WERI-Rb-1 (cell line): Measurements from ENCODE around the gene MED12.

Experiments used
- DNase-seq: peaks from one replicate; pipeline ENCODE4 v3.0.0-alpha.2; 2020
- H3K27ac ChIP-seq: fragments of 250-450 bp; sonication (Bioruptor Pico); 2 replicates; pipeline ENCODE4 v1.5.1; 2020; ENCODE audit warnings: mild to moderate bottlenecking, moderate library complexity
- H3K27me3 ChIP-seq: fragments of 250-450 bp; sonication (Bioruptor Pico); 2 replicates; pipeline ENCODE4 v1.5.1; 2021; ENCODE audit warnings: mild to moderate bottlenecking, low read depth, moderate library complexity; ENCODE audit not compliant: insufficient read depth, severe bottlenecking
- H3K36me3 ChIP-seq: fragments of 250-450 bp; sonication (Bioruptor Pico); 2 replicates; pipeline ENCODE4 v1.5.1; 2020; ENCODE audit warnings: mild to moderate bottlenecking, moderate library complexity
- H3K4me3 ChIP-seq: 2 replicates; pipeline ENCODE4 v1.5.1; 2011; ENCODE audit warnings: low read depth, mild to moderate bottlenecking, control low read depth, low read length
- H3K9me3 ChIP-seq: fragments of 250-450 bp; sonication (Bioruptor Pico); 2 replicates; pipeline ENCODE4 v1.5.1; 2021; ENCODE audit warnings: mild to moderate bottlenecking, moderate library complexity; ENCODE audit not compliant: severe bottlenecking
- TF ChIP-seq, protein P1 (sequence below): IDR thresholded peaks from 2 replicates; pipeline ENCODE4 v1.5.1; 2011; ENCODE audit warnings: low read depth, mild to moderate bottlenecking, control low read depth, inconsistent platforms, low read length

The MED12 gene

DNA sequence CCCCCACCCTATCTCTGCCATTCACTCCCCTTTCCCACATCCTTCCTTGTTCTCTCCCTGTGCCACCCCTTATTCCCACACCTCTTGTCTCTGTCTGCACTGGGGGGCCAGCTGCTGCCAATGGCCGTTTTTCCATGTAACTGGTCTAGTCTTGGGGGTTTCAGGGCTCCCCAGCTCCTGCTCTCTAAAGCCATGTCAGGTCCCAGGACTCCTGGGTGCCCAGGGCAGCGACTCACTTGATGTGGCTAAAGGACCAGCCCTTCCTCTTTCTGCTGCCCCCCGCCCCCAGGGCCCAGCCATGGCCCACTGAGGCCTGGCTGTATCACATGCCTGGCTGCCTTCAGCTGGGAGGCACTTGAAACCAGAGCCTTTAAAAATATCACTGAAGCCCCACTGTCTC, 36.2 kb downstream of the MED12 start:
- Histone ChIP-seq H3K4me3 (no peak overlapping the region), H3K27me3 (peaks cover 18% of the 10 kb centered on the region), H3K9me3 (no peaks in the 10 kb centered on the region), H3K27ac (no peak overlapping the region), H3K36me3 (no peaks in the 10 kb centered on the region)
- TF ChIP-seq, protein P1, sequence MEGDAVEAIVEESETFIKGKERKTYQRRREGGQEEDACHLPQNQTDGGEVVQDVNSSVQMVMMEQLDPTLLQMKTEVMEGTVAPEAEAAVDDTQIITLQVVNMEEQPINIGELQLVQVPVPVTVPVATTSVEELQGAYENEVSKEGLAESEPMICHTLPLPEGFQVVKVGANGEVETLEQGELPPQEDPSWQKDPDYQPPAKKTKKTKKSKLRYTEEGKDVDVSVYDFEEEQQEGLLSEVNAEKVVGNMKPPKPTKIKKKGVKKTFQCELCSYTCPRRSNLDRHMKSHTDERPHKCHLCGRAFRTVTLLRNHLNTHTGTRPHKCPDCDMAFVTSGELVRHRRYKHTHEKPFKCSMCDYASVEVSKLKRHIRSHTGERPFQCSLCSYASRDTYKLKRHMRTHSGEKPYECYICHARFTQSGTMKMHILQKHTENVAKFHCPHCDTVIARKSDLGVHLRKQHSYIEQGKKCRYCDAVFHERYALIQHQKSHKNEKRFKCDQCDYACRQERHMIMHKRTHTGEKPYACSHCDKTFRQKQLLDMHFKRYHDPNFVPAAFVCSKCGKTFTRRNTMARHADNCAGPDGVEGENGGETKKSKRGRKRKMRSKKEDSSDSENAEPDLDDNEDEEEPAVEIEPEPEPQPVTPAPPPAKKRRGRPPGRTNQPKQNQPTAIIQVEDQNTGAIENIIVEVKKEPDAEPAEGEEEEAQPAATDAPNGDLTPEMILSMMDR = no peak
- DNase-seq = no peak

DNA sequence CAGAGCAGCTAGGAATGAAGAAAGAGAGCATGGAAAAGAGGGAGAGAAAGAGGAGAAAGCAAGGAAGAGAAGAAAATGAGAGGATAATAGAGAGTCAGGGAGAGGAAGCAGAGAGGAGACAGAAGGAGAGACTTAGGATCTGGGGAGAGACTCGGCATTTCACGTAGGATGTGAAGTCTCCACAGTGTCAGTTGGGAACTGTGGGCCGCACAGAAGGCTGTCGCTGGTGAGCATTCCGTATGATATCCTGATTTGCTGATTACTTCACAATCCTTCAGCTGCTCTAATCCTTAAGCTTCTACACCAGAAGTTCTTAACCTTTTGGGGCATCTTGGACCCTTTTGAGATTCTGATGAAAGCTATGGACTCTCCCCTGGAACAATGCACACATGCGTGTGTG, 40.2 kb downstream of the MED12 start:
- DNase-seq = no peak
- H3K4me3 ChIP-seq = no peak overlapping the region
- H3K9me3 ChIP-seq = no peaks in the 10 kb centered on the region
- H3K27ac ChIP-seq = no peak overlapping the region
- peaks cover 7% of the 10 kb centered on the region for H3K27me3 ChIP-seq
- TF ChIP-seq, protein P1 = no peak
- no peaks in the 10 kb centered on the region for H3K36me3 ChIP-seq

DNA sequence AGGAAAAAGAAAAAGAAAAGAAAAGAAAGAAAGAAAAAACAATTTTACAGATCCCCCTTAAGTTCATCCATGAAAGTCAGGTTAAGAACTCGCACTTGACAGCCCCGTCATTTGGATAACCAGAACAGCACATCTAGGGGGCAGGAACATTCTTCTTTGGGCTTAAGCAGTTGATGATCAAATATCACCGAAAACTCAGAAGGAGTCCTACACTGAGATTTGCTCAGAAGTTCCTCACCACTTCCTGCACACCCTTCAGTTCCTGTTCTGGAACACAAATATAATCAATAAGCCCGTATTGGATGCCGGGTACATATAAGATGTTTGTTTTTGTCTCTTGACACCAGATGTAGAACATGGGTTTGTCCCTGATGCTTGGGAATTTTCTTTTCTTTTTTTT, 40.9 kb downstream of the MED12 start:
- Histone ChIP-seq H3K9me3 (no peaks in the 10 kb centered on the region), H3K4me3 (no peak overlapping the region), H3K36me3 (no peaks in the 10 kb centered on the region), H3K27me3 (peaks cover 7% of the 10 kb centered on the region), H3K27ac (no peak overlapping the region)
- no peak for DNase-seq
- TF ChIP-seq, protein P1 = no peak

DNA sequence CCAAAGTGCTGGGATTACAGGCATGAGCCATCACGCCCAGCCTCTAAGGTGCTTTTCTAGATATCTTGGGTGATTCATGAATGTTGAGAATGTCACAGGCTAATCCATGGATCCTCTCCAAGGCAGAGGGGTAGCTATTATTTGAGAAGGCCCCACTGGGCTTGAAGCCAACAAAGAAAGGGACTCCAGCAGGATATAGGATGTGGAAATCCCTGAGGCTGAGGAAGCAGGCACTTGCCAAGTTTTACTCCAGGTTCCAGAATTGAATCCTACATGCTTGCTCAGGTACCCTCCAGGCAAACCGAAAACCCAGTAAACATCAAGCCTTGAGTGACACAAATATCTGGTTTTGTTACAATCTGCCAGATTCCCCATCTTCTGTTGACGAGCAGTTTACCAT, 42.1 kb downstream of the MED12 start:
- Histone ChIP-seq H3K4me3 (no peak overlapping the region), H3K27me3 (peaks cover 9% of the 10 kb centered on the region), H3K36me3 (no peaks in the 10 kb centered on the region), H3K27ac (no peak overlapping the region), H3K9me3 (no peaks in the 10 kb centered on the region)
- DNase-seq = no peak
- TF ChIP-seq, protein P1 = no peak

DNA sequence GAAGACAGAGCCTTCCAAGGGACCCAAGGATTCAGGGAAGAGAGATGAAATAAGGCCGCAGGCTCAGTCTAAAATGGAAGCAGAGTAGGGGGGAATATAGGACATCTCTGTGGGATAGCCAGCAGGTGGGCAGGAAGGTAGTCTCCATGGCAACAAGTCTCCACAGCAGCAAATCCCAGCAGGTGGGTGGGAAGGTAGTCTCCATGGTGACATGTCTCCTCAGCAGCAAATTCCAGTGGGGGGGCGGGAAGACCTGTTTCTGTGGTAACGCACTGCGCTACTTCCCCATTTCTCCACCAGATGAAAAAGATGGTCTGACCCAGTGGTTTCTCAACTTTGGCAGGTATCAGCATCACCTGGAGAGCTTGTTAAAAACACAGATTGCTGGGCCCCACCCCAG, 44.6 kb downstream of the MED12 start:
- TF ChIP-seq, protein P1 = no peak
- H3K27ac ChIP-seq = no peak overlapping the region
- H3K9me3 ChIP-seq = no peaks in the 10 kb centered on the region
- H3K27me3 ChIP-seq = peaks cover 8% of the 10 kb centered on the region
- H3K4me3 ChIP-seq = no peak overlapping the region
- H3K36me3 ChIP-seq = no peaks in the 10 kb centered on the region
- no peak for DNase-seq

DNA sequence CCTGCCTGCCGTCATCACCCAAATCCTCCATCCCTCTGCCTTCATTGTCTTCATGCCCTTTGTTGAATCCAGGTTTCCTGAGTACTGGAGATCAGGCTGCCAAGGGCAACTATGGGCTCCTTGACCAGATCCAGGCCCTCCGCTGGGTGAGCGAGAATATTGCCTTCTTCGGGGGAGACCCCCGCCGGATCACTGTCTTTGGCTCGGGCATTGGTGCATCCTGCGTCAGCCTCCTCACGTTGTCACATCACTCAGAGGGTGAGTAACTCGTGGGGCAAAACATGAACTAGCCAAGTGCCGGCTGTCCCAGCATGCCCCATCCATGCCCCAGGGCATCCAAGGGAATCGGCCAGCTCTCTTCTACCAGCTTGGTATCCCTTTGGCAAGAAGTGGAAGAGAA, 45.7 kb downstream of the MED12 start:
- no peak for DNase-seq
- peaks cover 2% of the 10 kb centered on the region for H3K27me3 ChIP-seq
- TF ChIP-seq, protein P1 = no peak
- no peak overlapping the region for H3K4me3 ChIP-seq
- no peak overlapping the region for H3K27ac ChIP-seq
- H3K9me3 ChIP-seq = no peaks in the 10 kb centered on the region
- no peaks in the 10 kb centered on the region for H3K36me3 ChIP-seq
